ENCODE data around the gene MC3R.
"Not testable (repeated sequence)": the region's sequence is repeated elsewhere in the genome, so short reads cannot be mapped to it uniquely, and the experiment has no call there.

Gene MC3R

DNA sequence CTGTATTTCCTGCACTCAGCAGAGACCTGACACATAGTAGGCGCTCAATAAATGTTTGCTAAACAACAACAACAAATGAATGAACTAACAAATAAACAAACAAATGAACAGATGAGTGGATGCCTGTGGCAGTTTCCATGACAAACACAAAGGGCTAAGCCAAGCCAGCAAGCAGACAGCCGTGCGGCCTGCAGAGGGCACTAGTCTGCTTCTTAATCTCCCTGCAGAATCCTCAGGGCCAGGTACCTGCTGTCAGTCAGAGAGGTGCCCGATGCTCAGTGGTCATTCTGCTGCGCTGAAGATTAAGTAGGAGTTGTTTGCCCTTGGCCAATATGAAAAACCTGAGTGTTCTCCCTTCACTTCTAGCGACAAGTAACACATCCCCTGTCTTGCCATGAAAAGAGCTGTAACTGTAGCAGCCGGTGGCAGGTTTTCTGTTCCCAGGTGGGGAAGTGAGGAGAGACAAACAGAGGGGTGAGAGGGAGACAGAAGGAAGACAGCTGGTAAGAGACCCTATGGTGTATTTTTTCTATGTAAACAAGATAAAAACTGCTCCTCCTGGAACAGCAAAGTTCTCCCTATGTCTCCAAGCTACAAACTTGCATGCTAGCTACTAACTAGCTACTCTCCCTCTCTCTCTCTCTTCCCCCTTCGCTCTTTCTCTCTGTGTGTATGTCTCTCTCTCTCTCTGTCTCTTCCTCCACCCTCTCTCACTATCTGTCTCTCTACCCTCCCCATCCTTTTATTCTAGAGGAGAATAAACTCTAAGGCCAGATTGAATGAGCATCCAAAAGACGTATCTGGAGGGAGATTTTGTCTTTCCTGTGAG lies at the start of gene MC3R:
Gene MC3R (plus strand): TSS at position 779 of the 829 bp plus-strand sequence. CDS start 112 bp downstream, outside the sequence.
- peak; percentile 6 for DNase-seq (ENCODE audit: low read depth)

DNA sequence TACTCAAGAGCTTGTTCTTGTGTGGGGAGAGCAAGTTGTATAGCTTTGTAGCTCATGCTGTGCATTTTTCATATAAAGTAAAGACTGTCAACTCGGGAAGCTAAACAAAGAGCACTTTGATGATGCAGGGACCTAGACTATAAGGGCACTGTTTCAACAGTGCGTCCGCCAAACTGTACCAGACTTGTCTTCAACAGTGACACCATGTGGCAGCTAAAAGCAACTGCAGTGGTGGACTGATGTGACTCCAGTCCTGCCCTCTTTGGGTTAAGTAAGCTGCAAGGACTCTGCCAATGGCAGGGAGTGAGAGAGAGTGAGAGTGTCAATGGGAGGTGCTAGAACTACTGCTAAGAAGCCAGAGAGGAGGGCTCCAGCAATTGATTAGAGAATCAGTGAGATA lies 48.1 kb upstream of the MC3R start:
- no peak for DNase-seq (ENCODE audit: low read depth)

DNA sequence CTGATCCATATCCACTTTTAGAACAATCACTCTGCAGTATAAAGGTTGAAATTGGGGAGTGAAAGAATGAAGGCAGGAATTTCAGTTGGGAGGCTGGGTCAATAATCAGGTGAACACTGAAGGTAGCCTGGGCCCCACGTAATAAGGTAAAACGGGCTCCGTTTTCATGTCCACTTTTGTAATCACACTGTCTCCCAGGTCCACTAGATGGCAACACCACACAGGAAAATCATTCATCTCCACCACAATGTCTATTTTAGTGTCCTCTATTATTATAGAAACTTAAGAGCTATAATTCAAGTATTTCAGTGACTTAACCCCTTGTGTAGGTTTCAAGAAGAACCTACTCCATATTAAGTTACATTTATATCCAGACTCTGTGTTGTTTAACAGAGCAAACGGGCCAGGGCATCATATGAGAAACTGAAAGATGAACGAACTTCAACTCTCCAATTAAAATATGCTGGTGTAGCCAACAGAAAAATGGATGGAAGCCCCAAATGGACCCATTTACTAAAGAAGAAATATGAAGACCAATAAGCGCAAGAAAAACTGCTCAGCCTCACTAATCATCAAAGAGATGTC lies 45.9 kb upstream of the MC3R start:
- DNase-seq (ENCODE audit: low read depth), result no peak

DNA sequence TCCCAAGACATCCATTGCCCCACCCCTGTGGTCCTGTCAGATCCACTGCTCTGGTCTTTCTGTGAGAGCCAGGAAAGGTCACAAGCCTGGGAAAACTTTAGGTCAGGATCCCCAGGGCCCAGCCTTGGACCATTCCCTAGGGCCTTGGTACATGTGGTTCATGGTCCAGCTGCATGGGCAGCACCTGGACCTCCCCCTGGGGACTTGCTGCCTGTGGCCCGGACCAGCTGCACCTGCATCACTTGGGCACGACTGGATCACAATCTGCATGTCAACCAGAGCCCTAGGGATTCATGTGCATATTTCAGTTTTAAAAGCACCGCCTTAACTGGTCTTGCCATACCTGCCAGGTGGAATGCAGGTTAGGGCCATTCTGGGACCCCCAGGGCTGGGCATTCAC lies 44.3 kb upstream of the MC3R start:
- DNase-seq (ENCODE audit: low read depth), result no peak

DNA sequence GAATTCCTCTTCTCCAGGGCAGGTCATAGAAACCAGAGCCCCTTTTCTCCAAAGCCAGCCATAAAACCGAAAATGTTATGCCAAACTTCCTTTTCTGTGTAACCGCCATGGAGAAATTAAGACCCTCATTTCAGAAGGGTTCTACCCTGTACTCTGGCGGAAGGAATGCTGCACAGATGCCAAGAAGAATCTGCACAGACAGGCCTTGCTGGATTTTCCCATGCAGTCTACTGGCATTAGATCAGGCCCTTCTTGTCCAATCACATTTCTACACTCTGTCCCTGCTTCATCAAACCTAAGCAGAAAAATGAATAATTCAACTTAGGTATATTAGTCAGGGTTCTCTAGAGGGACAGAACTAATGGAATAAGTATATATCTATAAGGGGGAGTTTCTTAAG lies 43.2 kb upstream of the MC3R start:
- DNase-seq (ENCODE audit: low read depth), result no peak

DNA sequence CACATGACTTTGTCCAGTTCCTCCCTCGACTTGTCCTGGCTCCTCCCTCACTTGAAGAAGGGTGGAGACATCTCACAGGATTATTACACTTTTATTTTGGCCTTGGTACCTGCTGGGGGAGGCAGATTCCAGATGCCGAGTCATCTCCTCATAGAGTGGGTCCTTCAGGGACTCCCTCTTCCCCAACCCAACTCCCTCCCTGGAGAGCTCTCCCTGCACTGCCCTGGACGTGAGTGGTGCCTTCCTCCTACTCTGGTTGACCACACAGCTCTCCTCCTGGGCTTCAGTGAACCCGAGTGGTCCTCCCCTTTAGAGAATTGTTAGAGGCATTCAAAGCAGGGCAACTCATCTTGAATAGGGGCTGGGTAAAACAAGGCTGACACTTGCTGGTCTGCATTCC lies 40.9 kb upstream of the MC3R start:
- no peak for DNase-seq (ENCODE audit: low read depth)

DNA sequence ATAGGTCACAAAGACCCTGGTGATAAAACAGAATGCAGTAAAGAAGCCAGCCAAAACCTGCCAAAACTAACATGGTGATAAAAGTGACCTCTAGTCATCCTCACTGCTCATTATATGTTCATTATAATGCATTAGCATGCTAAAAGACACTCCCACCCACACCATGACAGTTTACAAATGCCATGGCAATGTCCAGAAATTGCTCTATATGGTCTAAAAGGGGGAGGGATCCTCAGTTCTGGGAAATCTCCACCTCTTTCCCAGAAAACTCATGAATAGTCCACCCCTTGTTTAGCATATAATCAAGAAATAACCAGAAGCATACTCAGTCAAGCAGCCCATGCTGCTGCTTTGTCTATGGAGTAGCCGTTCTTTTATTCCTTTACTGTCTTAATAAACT lies 40.4 kb upstream of the MC3R start:
- no peak for DNase-seq (ENCODE audit: low read depth)

DNA sequence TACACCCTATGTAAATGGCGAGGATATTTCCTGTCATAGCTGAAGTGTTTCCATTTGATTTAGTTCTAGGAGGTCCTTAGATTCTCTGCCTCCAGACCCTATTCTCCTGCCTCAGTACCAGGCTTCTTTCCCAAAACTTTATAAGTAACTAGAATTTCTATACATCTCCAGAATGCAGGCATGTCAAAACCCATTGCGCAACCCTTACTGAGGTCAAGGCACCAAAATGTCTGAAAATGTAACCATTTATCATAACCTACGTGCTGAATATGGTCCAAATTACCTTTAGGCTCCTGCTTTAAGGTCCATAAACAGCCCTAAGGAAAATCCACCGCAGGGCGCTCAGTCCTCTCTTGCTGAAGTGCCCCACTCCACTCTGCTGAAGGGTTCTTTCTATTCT lies 37.5 kb upstream of the MC3R start:
- DNase-seq (ENCODE audit: low read depth), result no peak

DNA sequence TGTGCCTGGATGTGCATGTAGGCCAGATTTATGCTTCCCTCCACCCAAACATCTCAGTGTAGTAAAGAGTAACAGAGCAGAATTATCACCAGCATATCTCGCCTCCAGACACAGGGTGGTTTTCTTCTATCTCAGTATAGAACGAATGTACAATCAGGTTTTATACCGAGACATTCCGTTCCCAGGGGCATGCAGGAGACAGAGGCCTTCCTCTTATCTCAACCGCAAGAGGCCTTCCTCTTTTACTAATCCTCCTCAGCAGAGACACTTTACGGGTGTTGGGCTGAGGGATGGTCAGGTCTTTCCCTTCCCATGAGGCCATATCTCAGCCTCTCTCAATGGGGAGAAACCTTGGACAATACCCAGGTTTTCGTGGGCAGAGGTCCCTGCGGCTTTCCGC lies 36.4 kb upstream of the MC3R start:
- no peak for DNase-seq (ENCODE audit: low read depth)

DNA sequence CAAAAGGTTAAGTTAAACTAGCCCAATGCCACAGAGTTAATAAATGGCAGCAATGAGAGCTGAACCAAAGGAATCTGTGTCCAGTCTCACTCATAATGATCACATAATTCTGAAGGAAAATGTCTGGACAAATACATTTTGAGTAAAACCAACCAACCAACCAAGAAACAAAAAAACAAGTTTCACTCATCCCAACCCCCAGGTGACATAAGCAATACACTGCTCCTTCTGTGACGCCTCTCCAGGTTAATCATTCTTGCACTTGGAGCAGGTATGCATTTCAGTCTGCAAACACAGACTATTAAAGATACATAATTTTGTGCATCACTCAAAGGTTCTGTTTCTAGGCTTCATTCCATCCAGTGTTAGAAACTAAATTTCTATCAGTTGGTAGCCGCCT lies 35.2 kb upstream of the MC3R start:
- no peak for DNase-seq (ENCODE audit: low read depth)

DNA sequence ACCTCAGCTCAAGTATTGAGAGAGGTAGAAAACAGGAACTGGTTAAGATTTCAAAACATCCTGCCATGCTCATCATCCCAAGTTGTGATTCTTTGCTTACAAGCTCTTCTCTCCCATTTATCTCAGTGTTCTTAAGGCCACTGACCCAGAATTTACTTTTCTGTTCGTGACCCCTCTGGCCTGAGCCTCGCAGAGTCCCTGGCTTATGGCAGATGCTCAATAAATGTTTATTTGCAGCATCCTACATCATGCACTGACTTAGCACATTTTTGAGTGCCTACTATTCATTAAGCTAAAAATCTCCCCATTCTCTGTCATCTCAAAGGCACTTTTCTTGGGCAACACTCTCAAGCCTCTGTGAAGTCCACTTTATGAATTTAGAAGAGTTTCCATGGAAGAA lies 33.4 kb upstream of the MC3R start:
- DNase-seq (ENCODE audit: low read depth), result no peak

DNA sequence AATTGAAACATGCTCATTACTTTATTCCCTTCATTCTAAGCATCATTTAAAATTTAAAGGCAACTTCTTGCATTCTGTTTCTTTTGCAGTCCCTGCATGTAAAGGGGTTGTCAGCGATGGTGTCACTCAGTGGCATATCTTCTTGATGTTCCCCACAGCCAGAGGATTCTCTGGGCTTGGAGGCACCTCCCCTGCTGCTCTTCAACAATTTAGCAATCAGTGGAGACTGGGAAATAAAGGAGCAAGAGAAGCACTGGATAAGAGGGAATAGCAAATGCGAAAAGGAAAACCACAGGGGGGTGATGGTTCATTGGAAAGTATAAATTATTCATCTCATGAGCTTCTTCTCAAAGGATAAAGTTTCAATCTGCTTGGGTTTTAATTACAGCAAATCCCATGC lies 30.7 kb upstream of the MC3R start:
- DNase-seq (ENCODE audit: low read depth), result no peak

DNA sequence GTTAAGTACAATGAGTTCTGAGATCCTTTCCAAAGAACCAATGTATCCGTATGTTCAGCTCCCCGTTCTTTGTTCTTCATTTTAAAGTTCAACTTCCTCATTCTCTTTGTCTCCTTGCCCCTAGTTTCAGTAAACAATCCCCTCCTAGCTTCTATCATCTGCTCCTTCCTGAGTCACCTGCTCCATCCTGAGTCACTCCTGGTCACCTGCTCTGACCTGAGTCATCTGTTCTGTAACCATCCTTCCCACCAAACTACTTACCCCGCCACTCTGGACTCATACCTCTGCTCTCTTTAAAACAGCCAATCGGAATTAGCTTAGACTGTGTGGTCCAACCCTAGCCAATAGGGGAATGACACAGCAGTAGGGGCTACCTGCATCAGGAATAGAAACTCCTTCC lies 27.3 kb upstream of the MC3R start:
- not testable (repeated sequence) for DNase-seq (ENCODE audit: low read depth)

DNA sequence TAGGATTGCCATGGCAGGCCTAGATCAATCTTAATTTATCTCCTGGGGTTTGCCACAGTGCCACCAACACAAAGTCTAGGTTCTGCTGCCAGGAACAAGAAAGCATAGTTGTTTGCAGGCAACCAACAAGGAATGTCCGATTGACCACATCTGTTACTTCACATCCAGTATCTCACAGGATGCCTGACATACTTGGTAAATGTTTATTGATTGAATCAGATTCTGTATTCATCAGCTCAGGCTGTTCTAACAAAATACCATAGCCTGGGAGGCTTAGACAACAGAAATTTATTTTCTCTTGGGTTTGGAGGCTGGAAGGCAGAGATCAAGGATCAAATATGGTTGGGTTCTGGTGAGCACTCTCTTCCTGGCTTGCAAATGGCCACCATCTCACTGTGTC lies 26.3 kb upstream of the MC3R start:
- no peak for DNase-seq (ENCODE audit: low read depth)

DNA sequence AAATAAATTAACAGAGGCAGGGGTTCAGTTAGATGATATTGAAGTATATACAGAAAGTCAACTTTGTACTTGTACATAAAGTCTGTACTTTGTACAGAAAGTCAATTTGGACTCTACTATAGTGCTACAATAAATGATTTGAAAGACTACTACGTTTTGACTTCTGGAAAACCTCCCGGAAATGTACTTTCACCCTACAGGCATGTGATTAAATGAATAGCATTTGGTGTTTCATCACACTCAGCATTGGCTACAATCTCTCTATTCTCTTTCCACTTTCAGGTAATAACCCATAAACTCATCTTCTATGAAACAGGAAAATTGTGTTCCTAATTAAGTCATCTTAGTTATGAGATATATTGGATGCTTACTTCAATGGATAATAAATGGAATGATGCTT lies 25.6 kb upstream of the MC3R start:
- DNase-seq (ENCODE audit: low read depth), result no peak

DNA sequence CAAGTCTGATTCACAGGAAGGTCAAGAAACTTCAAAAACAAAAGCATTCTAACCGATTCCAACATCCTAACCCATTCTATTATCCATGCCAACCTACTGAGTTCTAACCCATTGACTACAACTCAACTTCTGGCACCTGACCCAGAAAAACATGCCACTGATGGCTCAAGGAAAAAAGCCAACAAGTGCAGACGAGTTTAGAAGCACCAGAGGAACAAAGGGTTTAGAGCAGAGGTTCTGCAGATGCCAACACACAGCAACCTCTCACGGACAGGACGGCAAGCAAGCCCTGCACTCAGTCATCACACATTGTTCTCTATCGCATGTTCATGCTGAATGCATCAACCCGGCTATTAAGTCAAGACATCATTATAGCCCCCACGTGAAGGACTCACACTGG lies 25.2 kb upstream of the MC3R start:
- no peak for DNase-seq (ENCODE audit: low read depth)

DNA sequence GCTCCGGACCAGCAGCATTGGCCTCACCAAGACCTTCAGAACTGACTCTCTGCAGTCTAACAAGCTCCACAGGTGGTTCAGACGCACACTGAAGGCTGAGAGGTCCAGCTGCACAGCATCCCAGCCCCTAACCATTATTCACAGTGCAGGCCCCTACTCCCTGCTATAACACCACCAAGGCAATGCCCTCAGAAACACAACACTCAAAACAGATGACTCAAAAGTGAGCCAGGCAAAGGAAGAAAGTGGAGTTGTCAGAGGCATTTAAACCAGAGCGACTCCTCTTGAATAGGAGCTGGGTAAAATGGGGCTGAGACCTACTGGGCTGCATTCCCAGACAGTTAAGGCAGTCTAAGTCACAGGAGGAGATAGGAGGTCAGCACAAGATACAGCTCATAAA lies 20.5 kb upstream of the MC3R start:
- DNase-seq (ENCODE audit: low read depth), result no peak

DNA sequence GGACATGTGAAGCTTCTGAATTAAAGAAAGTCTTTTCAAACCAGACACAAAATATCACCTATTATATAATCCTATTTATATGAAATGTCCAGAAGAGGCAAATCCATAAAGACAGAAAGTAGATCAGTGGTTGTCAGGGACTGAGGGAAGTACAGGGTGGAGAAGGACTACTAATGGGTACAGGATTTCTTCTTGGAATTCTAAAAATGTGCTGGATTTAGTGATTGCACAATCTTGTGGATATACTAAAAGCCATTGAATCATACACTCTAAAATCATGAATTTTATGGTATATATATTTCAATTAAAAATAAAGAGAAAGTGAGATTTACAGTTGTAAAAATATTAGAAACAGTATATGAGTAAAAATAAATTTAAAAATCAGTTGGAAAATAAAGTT lies 18.7 kb upstream of the MC3R start:
- DNase-seq (ENCODE audit: low read depth), result no peak

DNA sequence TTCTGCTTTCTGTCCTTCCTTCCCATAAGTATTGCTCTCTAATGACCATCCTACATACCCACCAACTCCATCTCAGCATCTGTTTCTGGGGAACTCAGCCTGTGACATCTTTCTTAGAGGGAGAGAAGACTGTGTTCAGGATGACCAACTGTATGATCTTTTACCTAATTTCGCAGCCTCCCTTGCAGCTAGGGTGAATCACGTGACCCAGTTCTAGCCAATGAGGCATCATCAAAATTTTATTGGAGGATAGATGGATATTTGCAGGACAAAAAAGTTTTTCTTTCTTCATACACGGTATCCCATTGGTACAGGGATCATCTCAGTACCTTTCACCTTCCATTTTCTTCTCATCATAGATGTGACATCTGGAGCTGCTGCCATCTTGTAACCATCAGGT lies 14.4 kb upstream of the MC3R start:
- DNase-seq (ENCODE audit: low read depth), result no peak

DNA sequence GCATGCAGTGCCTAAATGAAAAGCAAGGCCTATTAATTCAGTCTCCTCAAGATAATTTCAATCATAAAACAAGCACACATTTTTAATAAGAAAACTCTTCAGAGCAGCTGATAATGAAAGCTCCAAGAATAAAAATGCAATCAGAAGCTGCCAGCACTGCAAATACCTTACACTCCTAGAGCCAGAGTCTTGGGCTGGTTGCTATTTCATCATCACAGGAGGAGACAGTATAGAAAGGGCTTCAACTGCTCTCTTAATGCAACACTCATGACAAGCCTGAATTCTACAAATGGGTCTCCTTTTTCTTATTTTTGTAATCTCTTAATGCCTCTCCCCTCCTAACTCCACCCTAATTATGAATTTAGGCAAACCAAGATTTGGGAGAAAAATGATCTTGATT lies 11.2 kb upstream of the MC3R start:
- no peak for DNase-seq (ENCODE audit: low read depth)

DNA sequence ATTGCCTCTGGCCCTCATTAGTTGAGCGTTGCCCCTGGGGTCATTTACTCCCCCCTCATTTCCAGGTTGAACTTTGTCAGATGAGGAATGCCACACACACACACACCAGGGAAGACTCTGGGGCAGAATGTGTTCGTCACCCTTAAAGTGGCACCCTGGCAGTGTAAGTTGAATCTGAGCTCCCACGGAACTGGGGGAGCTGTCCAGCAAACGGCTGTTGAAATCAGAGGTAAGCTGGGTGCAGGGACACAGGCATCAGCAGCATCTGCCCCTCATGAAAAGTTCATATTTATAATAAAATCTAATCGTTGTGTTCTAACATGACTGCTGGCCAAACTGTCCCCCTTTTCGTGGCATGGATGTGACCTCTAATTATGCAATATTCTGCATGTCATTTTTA lies 4.3 kb upstream of the MC3R start:
- DNase-seq (ENCODE audit: low read depth), result no peak

DNA sequence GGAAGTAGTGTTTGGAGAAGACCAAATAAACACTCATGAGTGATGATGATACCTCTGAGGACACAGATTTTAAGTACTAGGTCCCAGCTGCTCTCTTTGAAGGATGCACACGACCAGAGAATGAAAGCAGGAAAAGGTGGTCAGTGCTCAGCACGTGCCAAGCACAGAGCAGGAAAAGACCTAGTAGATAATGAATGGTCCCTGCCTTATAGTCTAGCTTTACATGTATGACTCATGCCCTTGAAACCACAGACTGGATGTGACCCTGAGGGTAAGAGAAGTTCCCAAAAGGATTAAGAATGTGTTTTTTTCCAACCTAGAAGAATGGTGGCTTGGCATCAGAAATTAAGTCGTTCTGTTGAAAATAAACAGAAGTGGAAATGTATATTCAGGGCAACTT lies 2.8 kb upstream of the MC3R start:
- DNase-seq (ENCODE audit: low read depth), result no peak

DNA sequence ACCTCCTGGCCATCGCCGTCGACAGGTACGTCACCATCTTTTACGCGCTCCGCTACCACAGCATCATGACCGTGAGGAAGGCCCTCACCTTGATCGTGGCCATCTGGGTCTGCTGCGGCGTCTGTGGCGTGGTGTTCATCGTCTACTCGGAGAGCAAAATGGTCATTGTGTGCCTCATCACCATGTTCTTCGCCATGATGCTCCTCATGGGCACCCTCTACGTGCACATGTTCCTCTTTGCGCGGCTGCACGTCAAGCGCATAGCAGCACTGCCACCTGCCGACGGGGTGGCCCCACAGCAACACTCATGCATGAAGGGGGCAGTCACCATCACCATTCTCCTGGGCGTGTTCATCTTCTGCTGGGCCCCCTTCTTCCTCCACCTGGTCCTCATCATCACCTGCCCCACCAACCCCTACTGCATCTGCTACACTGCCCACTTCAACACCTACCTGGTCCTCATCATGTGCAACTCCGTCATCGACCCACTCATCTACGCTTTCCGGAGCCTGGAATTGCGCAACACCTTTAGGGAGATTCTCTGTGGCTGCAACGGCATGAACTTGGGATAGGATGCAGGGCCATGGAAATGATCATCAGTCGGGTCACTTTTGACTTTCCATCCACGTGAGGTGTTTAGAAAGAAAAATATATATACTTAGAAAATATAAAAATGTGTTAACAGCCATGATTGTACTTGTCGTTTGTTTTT lies 868 bp downstream of the MC3R start:
- DNase-seq (ENCODE audit: low read depth), result no peak
